WERI-Rb-1 (cell line): Measurements from ENCODE around the gene CEP72.
"Not testable (repeated sequence)": the region's sequence is repeated elsewhere in the genome, so short reads cannot be mapped to it uniquely, and the experiment has no call there.

Source experiments
- DNase-seq: peaks from one replicate; pipeline ENCODE4 v3.0.0-alpha.2; 2020
- H3K27ac ChIP-seq: fragments of 250-450 bp; sonication (Bioruptor Pico); 2 replicates; pipeline ENCODE4 v1.5.1; 2020; ENCODE audit warnings: mild to moderate bottlenecking, moderate library complexity
- H3K27me3 ChIP-seq: fragments of 250-450 bp; sonication (Bioruptor Pico); 2 replicates; pipeline ENCODE4 v1.5.1; 2021; ENCODE audit warnings: mild to moderate bottlenecking, low read depth, moderate library complexity; ENCODE audit not compliant: insufficient read depth, severe bottlenecking
- H3K36me3 ChIP-seq: fragments of 250-450 bp; sonication (Bioruptor Pico); 2 replicates; pipeline ENCODE4 v1.5.1; 2020; ENCODE audit warnings: mild to moderate bottlenecking, moderate library complexity
- H3K4me3 ChIP-seq: 2 replicates; pipeline ENCODE4 v1.5.1; 2011; ENCODE audit warnings: low read depth, mild to moderate bottlenecking, control low read depth, low read length
- H3K9me3 ChIP-seq: fragments of 250-450 bp; sonication (Bioruptor Pico); 2 replicates; pipeline ENCODE4 v1.5.1; 2021; ENCODE audit warnings: mild to moderate bottlenecking, moderate library complexity; ENCODE audit not compliant: severe bottlenecking
- TF ChIP-seq, protein P1 (sequence below): IDR thresholded peaks from 2 replicates; pipeline ENCODE4 v1.5.1; 2011; ENCODE audit warnings: low read depth, mild to moderate bottlenecking, control low read depth, inconsistent platforms, low read length

Gene CEP72

GRCh38 chr5:675111-675870, 63.2 kb downstream of the CEP72 start:
- no peak overlapping the region for H3K4me3 ChIP-seq
- no peaks in the 10 kb centered on the region for H3K9me3 ChIP-seq
- no peaks in the 10 kb centered on the region for H3K36me3 ChIP-seq
- H3K27ac ChIP-seq: no peak overlapping the region
- H3K27me3 ChIP-seq: peaks cover 53% of the 10 kb centered on the region
- DNase-seq: no peak
- TF ChIP-seq, protein P1, sequence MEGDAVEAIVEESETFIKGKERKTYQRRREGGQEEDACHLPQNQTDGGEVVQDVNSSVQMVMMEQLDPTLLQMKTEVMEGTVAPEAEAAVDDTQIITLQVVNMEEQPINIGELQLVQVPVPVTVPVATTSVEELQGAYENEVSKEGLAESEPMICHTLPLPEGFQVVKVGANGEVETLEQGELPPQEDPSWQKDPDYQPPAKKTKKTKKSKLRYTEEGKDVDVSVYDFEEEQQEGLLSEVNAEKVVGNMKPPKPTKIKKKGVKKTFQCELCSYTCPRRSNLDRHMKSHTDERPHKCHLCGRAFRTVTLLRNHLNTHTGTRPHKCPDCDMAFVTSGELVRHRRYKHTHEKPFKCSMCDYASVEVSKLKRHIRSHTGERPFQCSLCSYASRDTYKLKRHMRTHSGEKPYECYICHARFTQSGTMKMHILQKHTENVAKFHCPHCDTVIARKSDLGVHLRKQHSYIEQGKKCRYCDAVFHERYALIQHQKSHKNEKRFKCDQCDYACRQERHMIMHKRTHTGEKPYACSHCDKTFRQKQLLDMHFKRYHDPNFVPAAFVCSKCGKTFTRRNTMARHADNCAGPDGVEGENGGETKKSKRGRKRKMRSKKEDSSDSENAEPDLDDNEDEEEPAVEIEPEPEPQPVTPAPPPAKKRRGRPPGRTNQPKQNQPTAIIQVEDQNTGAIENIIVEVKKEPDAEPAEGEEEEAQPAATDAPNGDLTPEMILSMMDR: no peak

DNA sequence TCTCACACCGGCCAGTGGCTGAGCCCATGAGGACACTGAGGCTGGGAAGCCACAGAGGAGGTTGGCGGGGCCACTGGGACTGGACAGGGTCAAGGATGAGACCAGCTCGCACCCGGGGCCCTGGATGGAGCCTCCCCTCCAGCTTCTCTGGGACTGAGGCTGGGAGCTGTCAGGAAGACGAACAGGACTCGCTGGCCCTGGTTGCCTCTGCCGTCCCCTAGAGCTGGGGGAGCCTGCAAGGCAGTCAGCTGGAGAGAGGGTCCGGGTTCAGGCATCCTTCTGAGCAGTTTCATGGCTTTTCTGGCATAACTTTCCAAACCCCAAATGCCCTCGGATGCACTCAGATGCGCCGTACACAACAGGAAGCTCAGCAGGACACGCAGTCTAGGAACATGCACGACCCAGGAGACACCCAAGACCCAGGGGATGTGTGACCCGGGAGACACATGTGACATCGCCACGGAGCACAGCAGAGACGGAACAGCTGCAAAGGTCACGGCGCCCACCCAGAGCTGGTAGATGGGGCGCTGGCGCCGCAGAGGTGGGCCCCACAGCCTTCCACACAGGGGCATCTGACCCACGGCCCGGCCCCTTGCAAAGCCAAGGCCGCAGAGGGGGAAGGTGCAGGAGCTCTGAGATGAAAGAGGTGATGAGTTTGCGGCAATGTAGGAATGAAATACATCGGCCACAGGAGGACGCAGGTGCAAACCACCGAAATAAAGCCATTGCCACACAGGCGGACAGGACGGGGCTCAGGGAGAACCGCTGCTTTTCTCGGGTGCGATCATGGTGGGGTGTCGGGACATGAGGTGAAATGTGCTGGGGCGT, 63.9 kb downstream of the CEP72 start:
- Histone ChIP-seq H3K9me3 (no peaks in the 10 kb centered on the region), H3K27me3 (peaks cover 53% of the 10 kb centered on the region), H3K36me3 (no peaks in the 10 kb centered on the region), H3K4me3 (no peak overlapping the region), H3K27ac (no peak overlapping the region)
- TF ChIP-seq, protein P1: no peak
- peak; percentile 14 for DNase-seq

DNA sequence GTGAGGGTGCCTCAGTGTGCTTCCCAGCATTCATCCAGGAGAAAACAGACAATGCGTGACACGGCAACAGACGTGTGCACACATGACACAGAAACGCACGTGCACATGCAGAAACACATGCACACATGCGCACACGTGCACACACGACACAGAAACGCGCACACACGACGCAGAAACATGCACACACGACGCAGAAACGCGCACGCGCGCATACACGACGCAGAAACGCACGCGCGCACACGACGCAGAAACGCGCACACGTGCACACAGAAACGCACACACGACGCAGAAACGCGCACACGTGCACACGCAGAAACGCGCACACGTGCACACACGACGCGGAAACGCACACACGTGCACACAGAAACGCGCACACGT, 64.5 kb downstream of the CEP72 start:
- Histone ChIP-seq H3K36me3 (no peaks in the 10 kb centered on the region), H3K27ac (no peak overlapping the region), H3K4me3 (no peak overlapping the region), H3K9me3 (no peaks in the 10 kb centered on the region), H3K27me3 (peaks cover 53% of the 10 kb centered on the region)
- TF ChIP-seq, protein P1: no peak
- DNase-seq: no peak

GRCh38 chr5:677131-678101, 65.3 kb downstream of the CEP72 start:
- Histone ChIP-seq H3K9me3 (no peaks in the 10 kb centered on the region), H3K4me3 (no peak overlapping the region), H3K27ac (no peak overlapping the region), H3K36me3 (no peaks in the 10 kb centered on the region), H3K27me3 (peaks cover 48% of the 10 kb centered on the region)
- TF ChIP-seq, protein P1: no peak
- no peak for DNase-seq

DNA sequence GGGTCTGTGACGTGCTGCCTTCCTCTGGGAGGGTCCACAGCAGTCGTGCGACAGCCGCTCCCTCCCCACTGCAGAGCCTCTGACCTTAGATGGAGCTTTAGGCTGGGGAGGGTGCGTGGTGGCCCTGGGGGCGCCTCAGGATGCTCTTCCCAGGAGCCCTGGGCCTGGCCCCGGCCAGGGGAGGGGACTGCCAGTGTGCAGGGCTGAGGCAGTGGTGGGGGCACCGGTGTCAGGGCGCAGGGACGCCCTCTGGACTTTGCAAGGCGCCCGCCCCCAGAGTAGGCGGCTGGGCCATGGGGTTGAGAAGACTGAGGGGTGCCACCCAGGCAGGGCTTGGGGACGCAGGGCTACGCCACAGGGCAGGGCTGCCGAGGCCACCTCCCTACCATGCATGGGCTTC, 66.4 kb downstream of the CEP72 start:
- H3K27ac ChIP-seq, H3K36me3 ChIP-seq, H3K4me3 ChIP-seq, DNase-seq, H3K9me3 ChIP-seq: not testable (repeated sequence)
- H3K27me3 ChIP-seq: peaks cover 37% of the 10 kb centered on the region

DNA sequence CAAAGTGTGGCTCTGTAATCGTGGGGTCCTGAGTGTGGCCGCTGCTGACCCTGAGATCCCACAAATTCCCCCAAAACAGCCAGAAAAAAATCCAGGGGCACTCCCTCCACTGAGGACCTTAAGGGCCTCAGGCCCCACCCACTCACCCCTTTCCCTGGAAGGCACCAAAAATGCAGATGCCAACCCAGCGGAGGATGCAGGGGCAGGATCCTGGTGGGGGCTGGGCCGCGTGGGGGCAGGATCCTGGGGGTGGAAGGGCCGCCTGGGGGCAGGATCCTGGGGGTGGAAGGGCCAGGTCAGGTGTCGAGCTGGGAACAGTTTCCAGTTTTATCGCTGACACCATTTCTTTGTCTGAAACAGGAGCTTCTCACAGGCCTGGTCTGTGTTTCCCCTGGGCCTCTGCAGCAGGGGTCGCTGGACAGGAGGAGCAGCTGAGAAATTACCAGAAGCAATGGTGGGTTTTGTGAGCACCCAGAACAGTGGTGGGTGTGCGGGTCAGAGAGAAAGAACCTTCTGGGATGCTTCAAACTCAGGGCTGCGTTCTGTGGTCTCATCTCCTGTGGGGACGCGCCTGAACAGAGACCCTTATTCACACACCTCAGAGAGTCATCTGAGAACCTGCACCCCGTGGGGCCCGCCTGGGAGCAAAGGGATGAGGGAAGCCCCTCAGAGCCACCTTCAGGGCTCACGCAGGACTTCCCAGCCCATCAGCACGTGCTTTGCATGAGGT, 67.2 kb downstream of the CEP72 start:
- peaks cover 32% of the 10 kb centered on the region for H3K27me3 ChIP-seq
- not testable (repeated sequence) for H3K36me3 ChIP-seq, H3K4me3 ChIP-seq, H3K27ac ChIP-seq, DNase-seq, H3K9me3 ChIP-seq

GRCh38 chr5:680118-680795, 68.1 kb downstream of the CEP72 start:
- peaks cover 38% of the 10 kb centered on the region for H3K27me3 ChIP-seq
- H3K9me3 ChIP-seq, H3K27ac ChIP-seq, DNase-seq, H3K4me3 ChIP-seq, H3K36me3 ChIP-seq: not testable (repeated sequence)

GRCh38 chr5:680836-681235, 68.7 kb downstream of the CEP72 start:
- not testable (repeated sequence) for H3K4me3 ChIP-seq, DNase-seq, H3K36me3 ChIP-seq, H3K27ac ChIP-seq, H3K9me3 ChIP-seq
- H3K27me3 ChIP-seq: peaks cover 39% of the 10 kb centered on the region
